KOPT-K1 (cell line): Measurements from ENCODE around the gene DNAH9.
"Not testable (repeated sequence)": the region's sequence is repeated elsewhere in the genome, so short reads cannot be mapped to it uniquely, and the experiment has no call there.

ENCODE experiments used
- H3K27ac ChIP-seq: fragments of 200-600 bp; sonication (generic); 2 replicates; pipeline ENCODE4 v1.5.1; 2016; ENCODE audit warnings: antibody characterized with exemption, mild to moderate bottlenecking, low read depth, low read length; ENCODE audit not compliant: poor library complexity, severe bottlenecking
- H3K36me3 ChIP-seq: fragments of 200-600 bp; sonication (generic); 2 replicates; pipeline ENCODE4 v1.5.1; 2017; ENCODE audit warnings: antibody characterized with exemption, mild to moderate bottlenecking, low read length, moderate library complexity; ENCODE audit not compliant: insufficient read depth
- H3K9me3 ChIP-seq: fragments of 200-600 bp; sonication (generic); 2 replicates; pipeline ENCODE4 v1.5.1; 2017; ENCODE audit warnings: antibody characterized with exemption, low read length, mild to moderate bottlenecking; ENCODE audit not compliant: insufficient read depth, poor library complexity, severe bottlenecking

DNAH9 gene

GRCh38 chr17:11948789-11949188 is 350.5 kb downstream of the DNAH9 start:
- Histone ChIP-seq H3K27ac (no peak overlapping the region), H3K36me3 (no peaks in the 10 kb centered on the region), H3K9me3 (peaks cover 11% of the 10 kb centered on the region)

- not testable (repeated sequence) for H3K36me3 ChIP-seq, H3K27ac ChIP-seq
- peaks cover 18% of the 10 kb centered on the region for H3K9me3 ChIP-seq
These were observed 351.3 kb downstream of the DNAH9 start for GRCh38 chr17:11949571-11949970.

GRCh38 chr17:11950771-11951519 is 352.7 kb downstream of the DNAH9 start:
- Histone ChIP-seq H3K36me3 (no peaks in the 10 kb centered on the region), H3K27ac (no peak overlapping the region), H3K9me3 (peaks cover 18% of the 10 kb centered on the region)

GRCh38 chr17:11952610-11953009 is 354.3 kb downstream of the DNAH9 start:
- no peaks in the 10 kb centered on the region for H3K36me3 ChIP-seq
- H3K9me3 ChIP-seq: peaks cover 18% of the 10 kb centered on the region
- no peak overlapping the region for H3K27ac ChIP-seq

- no peak overlapping the region for H3K27ac ChIP-seq
These were observed 355.7 kb downstream of the DNAH9 start for GRCh38 chr17:11953924-11954323.

GRCh38 chr17:11954936-11955335 is 356.7 kb downstream of the DNAH9 start:
- H3K36me3 ChIP-seq: no peaks in the 10 kb centered on the region
- H3K27ac ChIP-seq: no peak overlapping the region
- peaks cover 18% of the 10 kb centered on the region for H3K9me3 ChIP-seq

More at GRCh38 chr17:11953924-11954323, 355.7 kb downstream of the DNAH9 start:
- no peaks in the 10 kb centered on the region for H3K36me3 ChIP-seq
- peaks cover 18% of the 10 kb centered on the region for H3K9me3 ChIP-seq

GRCh38 chr17:11969565-11969964 is 371.3 kb downstream of the DNAH9 start:
- no peaks in the 10 kb centered on the region for H3K36me3 ChIP-seq
- no peak overlapping the region for H3K27ac ChIP-seq
- peaks cover 38% of the 10 kb centered on the region for H3K9me3 ChIP-seq

GRCh38 chr17:11972741-11973140 is 374.5 kb downstream of the DNAH9 start:
- H3K9me3 ChIP-seq, H3K27ac ChIP-seq: not testable (repeated sequence)
- H3K36me3 ChIP-seq: peaks cover 12% of the 10 kb centered on the region

GRCh38 chr17:11979795-11980194 is 381.5 kb downstream of the DNAH9 start:
- Histone ChIP-seq H3K36me3 (peaks cover 69% of the 10 kb centered on the region), H3K27ac (no peak overlapping the region), H3K9me3 (no peaks in the 10 kb centered on the region)

- Histone ChIP-seq H3K36me3 (peaks cover 80% of the 10 kb centered on the region), H3K9me3 (no peaks in the 10 kb centered on the region), H3K27ac (no peak overlapping the region)
These were observed 382.5 kb downstream of the DNAH9 start for GRCh38 chr17:11980813-11981212.

GRCh38 chr17:11981862-11982261 is 383.6 kb downstream of the DNAH9 start:
- Histone ChIP-seq H3K27ac (no peak overlapping the region), H3K36me3 (peaks cover 86% of the 10 kb centered on the region), H3K9me3 (no peaks in the 10 kb centered on the region)

- Histone ChIP-seq H3K36me3 (peaks cover 98% of the 10 kb centered on the region), H3K27ac (no peak overlapping the region), H3K9me3 (no peaks in the 10 kb centered on the region)
These were observed 388.1 kb downstream of the DNAH9 start for GRCh38 chr17:11986179-11986941.

- Histone ChIP-seq H3K36me3 (peaks cover 98% of the 10 kb centered on the region), H3K27ac (no peak overlapping the region)
These were observed 388.7 kb downstream of the DNAH9 start for GRCh38 chr17:11986942-11987329.

GRCh38 chr17:11990363-11990983 is 392.2 kb downstream of the DNAH9 start:
- no peak overlapping the region for H3K27ac ChIP-seq

More at GRCh38 chr17:11986942-11987329, 388.7 kb downstream of the DNAH9 start:
- H3K9me3 ChIP-seq: no peaks in the 10 kb centered on the region

GRCh38 chr17:11991461-11991860 is 393.2 kb downstream of the DNAH9 start:
- H3K36me3 ChIP-seq: peaks cover 66% of the 10 kb centered on the region
- no peak overlapping the region for H3K27ac ChIP-seq
- no peaks in the 10 kb centered on the region for H3K9me3 ChIP-seq

More at GRCh38 chr17:11990363-11990983, 392.2 kb downstream of the DNAH9 start:
- Histone ChIP-seq H3K36me3 (peaks cover 75% of the 10 kb centered on the region), H3K9me3 (no peaks in the 10 kb centered on the region)
